GM21529 (cell line): ENCODE results near the gene PRR12.

Experiments used
- ATAC-seq: cut with Tn5 transposase; IDR thresholded peaks from one replicate; pipeline ENCODE4 v1.9.1; 2021; ENCODE audit not compliant: unreplicated experiment

Gene PRR12

GRCh38 chr19:49591731-49592485, 926 bp downstream of the PRR12 start:
- ATAC-seq: no peak

- no peak for ATAC-seq
Measured at GRCh38 chr19:49592486-49593232, 1.7 kb downstream of the PRR12 start.

GRCh38 chr19:49593233-49594113, 2.5 kb downstream of the PRR12 start:
- ATAC-seq: peak; percentile 35

- ATAC-seq: no peak
Measured at GRCh38 chr19:49594157-49594992, 3.4 kb downstream of the PRR12 start.

- no peak for ATAC-seq
Measured at GRCh38 chr19:49594993-49595818, 4.2 kb downstream of the PRR12 start.

GRCh38 chr19:49595819-49596404, 4.9 kb downstream of the PRR12 start:
- no peak for ATAC-seq

GRCh38 chr19:49596407-49596806, 5.4 kb downstream of the PRR12 start:
- no peak for ATAC-seq

- ATAC-seq: no peak
Measured at GRCh38 chr19:49596954-49597702, 6.1 kb downstream of the PRR12 start.

GRCh38 chr19:49597703-49597974, 6.7 kb downstream of the PRR12 start:
- no peak for ATAC-seq

- ATAC-seq: no peak
Measured at GRCh38 chr19:49599378-49600295, 8.7 kb downstream of the PRR12 start.

- no peak for ATAC-seq
Measured at GRCh38 chr19:49601482-49602038, 10.6 kb downstream of the PRR12 start.

GRCh38 chr19:49602806-49603205, 11.8 kb downstream of the PRR12 start:
- no peak for ATAC-seq

- no peak for ATAC-seq
Measured at GRCh38 chr19:49605605-49606004, 14.6 kb downstream of the PRR12 start.

- ATAC-seq: no peak
Measured at GRCh38 chr19:49609499-49610092, 18.6 kb downstream of the PRR12 start.

GRCh38 chr19:49613374-49613773, 22.4 kb downstream of the PRR12 start:
- no peak for ATAC-seq

- no peak for ATAC-seq
Measured at GRCh38 chr19:49614096-49614833, 23.3 kb downstream of the PRR12 start.
